Embryonic facial prominence (tissue), 1 donor: ENCODE data around the gene RASGRP1.
A peak's percentile ranks its signal among the peaks of the same experiment; 100 is the strongest.

Source experiments
- DNase-seq: peaks from one replicate; pipeline ENCODE4 v3.0.0-alpha.2; 2016; ENCODE audit errors: extremely low spot score

RASGRP1 gene

DNA sequence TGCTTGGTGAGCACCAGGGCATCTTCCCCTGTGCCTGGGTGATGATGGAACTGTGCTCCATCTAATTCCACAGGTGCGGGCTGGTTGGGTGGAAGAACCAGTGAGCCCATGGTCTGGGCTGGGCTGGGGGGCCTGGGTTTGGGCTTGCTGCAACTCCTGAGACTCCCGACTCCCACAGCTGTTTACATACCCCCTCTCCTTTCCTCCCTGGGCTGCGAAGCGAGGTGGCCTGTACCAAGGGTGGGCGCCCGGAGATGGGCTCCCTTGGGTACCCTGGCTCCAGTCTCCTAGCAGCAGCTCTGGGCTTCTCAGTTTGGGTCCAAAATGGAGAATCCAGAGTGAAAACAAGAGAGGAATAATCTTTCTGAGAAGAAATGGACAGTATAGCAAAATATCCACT, 105.1 kb downstream of the RASGRP1 start:
- no peak for DNase-seq

DNA sequence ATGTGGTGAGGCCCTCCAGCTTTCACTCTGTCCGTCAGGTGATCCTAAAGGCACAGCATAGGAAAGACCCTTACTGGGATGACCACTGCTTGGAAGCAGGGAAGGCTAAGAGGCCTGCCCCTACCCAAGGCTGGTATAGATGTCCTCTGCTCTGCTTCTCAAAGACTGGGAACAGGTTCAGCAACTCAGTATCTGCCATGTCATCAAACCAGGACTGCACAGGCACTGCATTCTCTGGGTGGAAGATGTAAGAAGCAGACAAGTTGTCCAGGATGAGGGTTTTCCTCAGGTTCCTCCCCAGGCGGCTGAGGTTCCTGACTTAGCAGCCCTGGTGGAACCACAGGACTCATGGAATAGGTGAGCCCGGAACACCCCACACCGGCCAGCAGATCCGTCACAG, 106.0 kb downstream of the RASGRP1 start:
- no peak for DNase-seq

DNA sequence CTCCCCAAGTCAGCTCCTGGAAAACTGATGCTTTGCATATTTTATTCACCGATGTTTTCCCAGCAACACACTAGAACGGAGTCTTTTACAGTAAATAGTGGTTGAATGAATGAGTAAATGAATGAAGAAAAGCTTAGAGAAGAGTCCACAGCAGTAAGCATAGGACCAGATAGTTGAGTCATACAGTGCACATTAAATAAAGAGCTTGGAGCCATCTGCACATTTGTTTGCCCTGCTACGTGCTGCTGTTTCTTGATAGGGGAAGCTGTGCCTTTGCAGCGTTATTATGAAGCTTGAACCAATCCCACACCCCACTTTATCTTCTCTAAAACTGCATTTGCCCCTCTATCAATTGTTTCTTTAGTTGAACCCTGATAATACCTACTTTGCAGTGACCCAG, 109.5 kb downstream of the RASGRP1 start:
- no peak for DNase-seq

DNA sequence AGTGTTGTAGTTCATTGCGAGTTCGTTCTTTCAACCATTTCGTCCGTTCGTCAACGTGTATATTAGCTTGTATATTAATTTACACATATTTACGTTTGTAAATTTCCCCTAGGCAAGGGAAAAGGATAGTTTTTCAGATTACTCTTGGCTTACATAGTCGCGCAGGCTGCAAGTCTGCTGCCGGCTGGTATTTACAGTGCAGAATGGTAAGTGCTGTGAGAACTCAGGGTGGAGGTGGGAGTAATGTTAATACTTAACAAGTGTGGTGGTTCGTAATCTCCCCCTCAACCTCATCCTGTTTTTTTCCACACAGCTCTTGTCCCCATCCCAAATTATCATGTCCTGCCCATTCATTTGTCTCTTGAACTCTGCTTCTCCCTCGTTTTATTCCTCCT, 109.9 kb downstream of the RASGRP1 start:
- no peak for DNase-seq

DNA sequence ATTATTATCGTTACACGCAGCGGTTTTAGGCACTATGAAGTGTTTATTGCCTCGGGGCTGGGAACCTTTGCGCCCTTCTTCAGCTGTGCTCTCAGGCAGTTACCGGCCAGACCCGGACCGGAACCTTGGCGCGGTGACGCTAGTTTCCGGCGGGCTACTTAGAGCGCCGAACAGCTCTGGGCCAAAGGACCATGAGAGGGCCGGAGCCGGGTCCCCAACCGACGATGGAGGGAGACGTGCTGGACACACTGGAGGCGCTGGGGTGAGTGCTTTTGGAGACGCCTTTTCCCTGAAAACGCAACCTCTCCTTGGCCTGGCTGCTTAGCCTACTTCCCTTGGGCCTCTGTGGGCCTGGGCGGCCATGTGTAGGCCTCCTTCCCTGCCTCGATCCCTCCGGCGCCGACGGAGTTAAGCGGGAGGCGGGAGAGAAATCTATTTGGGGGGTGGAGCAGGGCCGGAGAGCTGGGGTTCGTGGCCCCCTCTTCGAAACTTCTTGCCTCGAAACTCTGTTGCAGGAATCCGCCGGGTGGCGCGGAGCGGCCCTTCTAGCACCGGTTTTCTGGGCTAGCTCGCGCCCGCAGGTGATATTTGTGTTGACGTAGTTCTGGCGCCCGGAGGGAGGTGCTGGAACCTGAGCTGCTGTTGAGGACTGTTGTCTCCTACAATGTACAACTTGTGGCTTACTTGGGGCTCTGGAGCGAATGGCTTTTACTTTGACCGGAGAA, 110.5 kb downstream of the RASGRP1 start, which contains the start of gene FAM98B:
FAM98B (plus strand) TSS at position 157 of the 725 bp plus-strand sequence; CDS start at position 192, 35 bp downstream.
- DNase-seq: peak; percentile 79

DNA sequence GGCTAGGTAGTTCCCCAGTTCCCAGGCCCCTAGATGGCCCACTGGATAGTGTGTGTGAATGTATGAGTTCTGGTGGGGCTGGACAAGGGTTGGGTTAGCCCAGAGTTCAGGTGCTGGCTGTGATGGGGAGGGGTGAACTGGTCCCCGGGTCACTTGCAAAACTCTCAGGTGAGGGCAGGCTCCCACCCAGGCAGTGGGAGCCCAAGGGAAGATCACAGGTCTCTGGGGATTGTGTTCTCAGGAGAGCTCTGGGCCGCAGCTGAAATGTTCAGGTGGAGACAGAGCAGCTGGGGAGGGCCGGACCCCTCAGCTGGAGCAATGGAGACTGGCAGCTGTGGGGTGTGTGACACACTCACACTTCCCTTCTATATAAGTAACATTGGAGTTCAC, 123.5 kb downstream of the RASGRP1 start:
- DNase-seq: no peak

DNA sequence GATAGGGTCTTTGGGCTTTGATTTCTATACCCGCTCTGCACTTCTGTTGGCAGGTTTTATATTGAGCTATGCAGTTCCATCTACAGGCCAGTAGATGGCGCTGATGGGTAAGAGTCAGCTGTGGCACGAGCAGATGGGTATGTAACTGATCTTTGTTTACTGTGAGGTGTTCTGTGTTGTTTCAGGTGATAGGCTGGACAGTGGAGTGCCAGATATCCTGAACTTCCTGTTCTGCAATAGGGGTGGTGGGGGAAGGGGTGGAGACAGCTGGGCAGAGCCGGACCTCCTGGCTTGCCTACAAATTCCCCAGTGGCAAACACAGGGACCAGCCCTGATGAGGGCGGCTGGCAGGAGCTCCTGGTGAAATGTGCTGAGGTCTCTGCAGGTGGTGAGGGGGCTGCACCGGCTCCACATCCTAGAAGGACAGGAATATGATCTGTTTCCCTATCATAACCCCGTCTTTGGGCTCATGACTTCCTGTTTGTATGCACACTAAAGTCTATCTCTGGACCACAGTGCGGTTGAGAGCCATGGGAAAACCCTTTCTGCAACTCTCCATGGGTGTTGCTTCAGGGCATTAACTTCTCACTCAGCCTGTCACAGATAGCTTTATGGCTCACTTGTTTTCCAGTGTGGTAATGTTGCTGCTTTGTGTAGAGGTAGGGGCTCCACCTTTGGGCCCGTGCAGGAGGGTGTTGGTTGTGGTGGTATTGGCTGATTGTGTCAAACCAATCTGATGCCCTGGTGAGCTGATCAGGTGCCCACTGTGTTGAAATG, 124.1 kb downstream of the RASGRP1 start:
- DNase-seq: no peak
